Stimulated activated CD4-positive, alpha-beta T cell treated with anti-CD3 and anti-CD28 coated beads, Interleukin-2, amount 100 ng/mL, for 48 hours (primary cell): ENCODE results near the gene ESPN.
"Not testable (repeated sequence)": the region's sequence is repeated elsewhere in the genome, so short reads cannot be mapped to it uniquely, and the experiment has no call there.

Source experiments
- DNase-seq, 2 donors: peaks; one replicate each; pipeline ENCODE4 v3.0.0-alpha.2; 2020

Gene ESPN

DNA sequence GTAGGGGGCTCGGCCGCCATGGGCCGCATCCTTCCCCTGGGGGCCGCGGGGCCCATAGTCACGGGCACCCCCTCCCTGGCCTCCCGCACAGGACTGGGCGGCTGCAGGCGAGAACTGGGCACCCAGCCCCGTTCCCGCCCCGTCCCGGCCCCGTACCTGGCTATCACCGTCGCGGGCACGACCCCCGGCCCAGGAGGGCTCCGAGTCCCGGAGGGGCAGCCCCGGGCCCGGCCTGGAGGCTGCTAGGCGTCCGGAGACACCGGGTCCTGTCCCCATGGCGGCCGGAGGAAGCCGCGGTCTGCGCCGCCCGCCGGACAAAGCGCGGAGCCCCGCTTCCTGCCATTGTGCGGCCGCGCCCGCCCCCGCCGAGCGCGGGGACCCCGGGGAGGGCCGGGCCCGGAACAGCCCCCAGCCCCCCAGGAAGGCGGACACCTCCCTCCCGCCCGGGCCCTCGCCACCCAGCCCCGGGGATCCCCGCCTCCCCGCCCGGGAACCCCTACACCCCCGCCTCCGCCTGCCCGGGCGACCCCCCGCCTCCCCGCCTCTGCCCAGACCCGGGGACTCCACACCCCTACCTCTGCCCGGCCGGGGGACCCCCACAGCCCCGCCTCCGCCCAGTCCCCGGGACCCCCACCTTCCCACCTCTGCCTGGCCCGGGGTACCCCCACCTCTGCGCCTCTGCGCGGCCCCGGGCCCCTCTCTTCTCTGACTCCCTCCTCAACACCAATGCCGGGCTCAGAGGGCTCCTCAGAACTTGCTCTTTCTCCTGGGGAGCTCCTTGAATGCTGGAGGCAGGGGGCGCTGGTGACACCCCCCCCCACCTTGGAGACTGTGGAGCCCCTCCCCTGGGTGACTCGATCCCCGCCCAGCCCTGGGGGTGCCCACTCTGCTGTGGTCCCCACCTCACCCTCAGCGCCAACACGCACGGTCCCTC, 60.9 kb downstream of the ESPN start:
- no peak for DNase-seq

- peak; percentile 85 to 89 for DNase-seq
Observed at GRCh38 chr1:6486433-6487011, 61.9 kb downstream of the ESPN start.

DNA sequence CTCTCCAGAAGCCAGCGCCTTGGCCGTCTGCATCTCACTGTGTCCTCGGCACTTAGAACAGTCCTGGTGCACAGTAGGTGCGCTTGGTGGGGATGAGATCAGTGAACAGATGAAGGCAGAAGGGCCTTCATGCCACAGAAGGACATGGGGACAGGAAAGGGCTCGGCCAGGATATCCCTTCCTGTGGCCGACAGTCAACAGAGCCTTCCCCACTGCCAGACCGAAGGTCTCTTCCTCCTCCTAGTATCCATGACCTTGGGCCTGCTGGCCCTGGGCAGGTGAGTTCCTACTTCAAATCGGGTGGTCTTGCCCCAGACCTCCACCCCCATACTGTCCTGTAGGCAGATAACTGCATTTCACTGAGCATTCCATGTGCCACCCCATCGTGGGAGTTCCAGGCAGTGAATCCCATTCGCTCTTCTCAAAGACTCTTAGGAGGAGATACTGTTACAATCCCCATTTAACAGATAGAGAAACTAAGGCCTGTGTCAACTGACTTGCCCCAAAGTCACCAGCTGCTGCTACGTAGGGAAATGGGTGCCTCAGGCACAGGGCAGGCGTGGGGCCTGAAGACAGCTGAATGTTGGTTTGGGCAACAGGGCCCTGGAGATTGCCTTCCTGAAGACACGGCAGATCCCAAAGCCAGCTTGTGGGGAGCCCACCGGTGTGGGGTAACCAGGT, 63.4 kb downstream of the ESPN start:
- no peak for DNase-seq

GRCh38 chr1:6488602-6489382, 64.2 kb downstream of the ESPN start:
- DNase-seq = no peak

DNA sequence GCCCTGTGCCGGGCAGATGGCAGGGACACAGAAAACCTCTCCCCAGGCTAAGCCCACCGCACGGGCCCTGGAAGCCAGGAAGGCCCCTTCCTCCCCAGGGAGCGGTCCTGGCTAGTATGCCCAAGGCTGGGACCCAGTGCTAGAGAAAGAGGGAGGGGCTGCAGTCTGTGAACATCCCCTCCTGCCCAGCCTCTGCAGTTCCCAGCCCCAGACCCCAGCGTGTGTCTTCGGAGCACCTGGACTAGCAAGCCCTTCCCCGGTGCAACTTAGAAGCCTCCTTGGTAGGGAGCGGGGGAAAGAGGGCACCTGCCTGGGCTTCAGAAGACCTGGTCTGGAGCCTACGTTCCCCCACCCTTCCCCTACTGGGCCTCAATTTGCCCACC, 64.8 kb downstream of the ESPN start:
- DNase-seq = no peak

GRCh38 chr1:6489799-6490180, 65.2 kb downstream of the ESPN start:
- DNase-seq = peak; percentile 78 to 79

DNA sequence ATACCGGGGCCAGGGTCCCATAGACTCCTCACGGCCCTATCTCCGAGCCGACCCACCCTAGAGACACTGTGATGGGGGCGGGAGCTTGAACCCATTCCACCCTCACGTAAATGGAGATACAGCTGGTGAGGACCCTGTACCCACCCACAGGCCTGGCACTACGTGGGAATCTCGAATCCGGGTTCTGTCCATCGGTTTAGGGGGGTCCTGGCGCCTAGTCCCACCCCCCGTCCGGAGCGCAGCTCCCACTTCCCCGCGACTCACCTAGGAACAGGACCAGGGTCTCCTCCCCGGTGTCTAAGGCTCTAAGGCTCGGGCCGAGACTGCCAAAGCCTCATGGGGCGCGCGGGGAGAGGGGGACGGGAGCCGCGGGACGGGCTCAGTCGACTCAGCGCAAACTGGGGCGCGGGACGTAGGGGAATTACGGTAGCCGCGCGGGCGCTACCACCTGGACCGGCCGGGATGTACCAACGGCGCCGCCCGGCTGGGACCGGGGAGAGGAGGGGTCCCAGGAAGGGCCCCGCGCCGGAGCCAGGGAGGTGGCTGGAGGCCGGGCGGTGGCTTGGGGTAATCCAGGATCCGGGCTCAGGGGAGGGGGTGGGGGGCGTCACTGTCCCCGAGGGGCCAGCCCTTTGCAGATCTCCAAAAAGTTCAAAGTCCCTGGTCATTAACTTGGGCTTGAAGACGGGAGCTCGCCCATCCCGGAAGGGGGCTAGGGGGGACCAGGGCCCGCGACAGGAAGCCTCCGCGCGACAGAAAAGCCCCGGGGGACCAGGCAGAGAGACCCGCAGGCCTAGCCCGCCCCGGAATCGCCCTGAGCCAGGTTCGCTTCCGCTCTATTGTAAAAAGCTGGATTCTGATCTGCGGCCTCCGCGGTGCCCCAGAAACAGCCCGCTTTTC, 65.9 kb downstream of the ESPN start:
- DNase-seq = peak; percentile 61 to 63

DNA sequence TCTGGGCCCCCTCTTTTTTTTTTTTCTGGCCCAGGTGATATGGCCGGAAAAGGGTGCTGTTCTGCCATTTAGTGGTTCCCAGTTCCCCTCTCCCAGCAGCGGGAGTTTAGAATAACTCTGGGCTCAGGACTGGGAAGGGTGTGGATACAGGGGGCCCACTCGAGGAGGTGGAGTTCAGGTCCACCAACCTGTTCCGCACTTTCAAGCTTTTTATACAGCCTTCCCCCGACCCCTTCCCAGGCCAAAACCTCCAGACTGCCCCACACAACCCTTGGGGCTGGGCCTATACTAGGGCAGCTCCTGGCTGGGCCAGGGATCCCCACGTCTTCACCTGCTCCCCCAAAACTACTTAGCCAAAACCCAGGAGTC, 66.5 kb downstream of the ESPN start:
- DNase-seq = no peak

DNA sequence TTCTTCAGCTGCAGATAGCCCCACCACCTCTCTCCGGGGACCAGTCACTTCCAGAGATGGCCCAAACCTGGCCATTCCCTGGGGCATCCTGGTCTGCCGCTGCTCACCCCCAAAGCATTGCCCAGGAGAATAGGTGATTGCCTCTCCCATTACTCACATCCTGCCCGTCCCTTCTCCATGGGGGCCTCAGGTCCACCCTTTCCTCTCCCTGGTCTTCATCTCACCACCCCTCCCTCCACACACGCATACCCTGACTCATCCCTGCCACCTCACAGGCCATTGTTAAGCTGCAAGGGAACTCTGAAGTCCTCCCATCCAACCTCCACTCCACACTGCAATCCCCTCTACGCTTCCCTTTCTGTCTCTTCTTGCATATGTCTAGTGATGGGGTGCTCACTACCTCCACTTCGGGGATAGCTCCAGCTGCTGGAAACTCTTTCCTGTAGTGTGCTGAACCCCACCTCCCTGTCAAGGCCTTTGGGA, 66.9 kb downstream of the ESPN start, which contains the start of gene PLEKHG5:
PLEKHG5 (minus strand) TSS at position 188 of the 483 bp plus-strand sequence. CDS start 14,096 bp downstream, outside the sequence.
- DNase-seq = no peak

- DNase-seq = no peak
Observed at GRCh38 chr1:6491966-6492365, 67.4 kb downstream of the ESPN start.

GRCh38 chr1:6493834-6494223, 69.3 kb downstream of the ESPN start:
- DNase-seq = not testable (repeated sequence)

- DNase-seq = no peak
Observed at GRCh38 chr1:6494627-6495026, 70.1 kb downstream of the ESPN start.

DNA sequence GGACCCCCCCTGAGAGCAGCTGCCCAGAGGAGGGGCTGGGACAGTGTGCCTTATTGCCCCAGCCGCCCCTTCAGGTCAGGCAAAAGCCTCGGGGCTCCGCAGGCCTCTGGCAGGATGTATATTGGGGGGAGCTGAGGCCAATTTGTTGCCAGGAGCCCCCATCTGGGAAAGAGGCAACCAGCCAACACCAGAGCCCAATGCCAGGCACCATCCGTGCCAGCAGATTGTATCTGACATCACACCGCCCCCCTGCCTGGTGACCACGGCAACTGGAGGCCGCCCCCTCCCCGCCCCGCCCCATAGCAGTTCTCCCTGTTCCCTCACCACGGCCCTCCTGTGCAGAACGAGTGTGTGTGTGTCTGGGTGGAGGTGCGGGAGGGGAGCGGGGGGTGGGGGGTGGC, 70.5 kb downstream of the ESPN start:
- no peak for DNase-seq

DNA sequence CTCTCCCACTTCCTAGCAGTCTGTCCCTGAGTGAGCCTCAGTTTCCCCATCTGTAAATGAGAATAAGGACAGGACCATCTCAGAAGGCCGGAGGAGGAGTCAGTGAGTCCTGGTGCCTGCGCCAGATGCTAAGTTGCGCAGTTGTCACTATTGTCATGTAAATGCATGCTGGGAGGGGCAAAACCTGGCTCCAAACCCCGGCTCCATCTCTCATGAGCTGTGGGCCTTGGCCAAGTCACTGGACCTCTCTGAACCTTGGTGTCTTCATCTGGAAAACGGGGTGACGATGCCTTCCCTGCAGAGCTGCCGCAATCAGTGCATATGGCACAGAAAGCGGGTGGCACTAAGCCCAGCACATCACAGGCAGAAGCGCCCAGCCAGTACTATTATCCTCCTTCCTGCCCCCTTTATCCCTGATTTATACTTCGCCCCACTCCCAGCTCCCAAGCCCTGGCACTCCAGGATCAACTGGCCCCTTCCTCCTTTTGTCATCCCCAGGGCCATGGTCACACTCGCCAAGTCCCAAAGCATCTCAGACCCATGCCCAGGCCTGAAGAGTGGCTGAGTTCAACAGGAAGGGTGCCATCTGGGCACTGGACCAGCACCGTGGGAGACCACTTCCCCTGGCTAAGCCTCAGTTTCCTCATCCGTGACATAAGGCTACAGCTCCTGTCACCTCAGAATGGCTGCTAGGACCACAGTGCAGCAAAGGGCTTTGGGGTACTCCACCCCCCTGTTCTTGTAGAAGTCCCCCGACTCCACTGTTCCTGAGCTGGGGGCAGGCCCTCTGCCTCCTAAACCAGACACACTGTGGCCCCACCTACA, 71.2 kb downstream of the ESPN start:
- DNase-seq = no peak

GRCh38 chr1:6496365-6496721, 71.8 kb downstream of the ESPN start:
- no peak for DNase-seq

GRCh38 chr1:6496890-6497214, 72.3 kb downstream of the ESPN start:
- DNase-seq = no peak

GRCh38 chr1:6497215-6497866, 72.8 kb downstream of the ESPN start:
- peak; percentile 31 to 32 for DNase-seq

DNA sequence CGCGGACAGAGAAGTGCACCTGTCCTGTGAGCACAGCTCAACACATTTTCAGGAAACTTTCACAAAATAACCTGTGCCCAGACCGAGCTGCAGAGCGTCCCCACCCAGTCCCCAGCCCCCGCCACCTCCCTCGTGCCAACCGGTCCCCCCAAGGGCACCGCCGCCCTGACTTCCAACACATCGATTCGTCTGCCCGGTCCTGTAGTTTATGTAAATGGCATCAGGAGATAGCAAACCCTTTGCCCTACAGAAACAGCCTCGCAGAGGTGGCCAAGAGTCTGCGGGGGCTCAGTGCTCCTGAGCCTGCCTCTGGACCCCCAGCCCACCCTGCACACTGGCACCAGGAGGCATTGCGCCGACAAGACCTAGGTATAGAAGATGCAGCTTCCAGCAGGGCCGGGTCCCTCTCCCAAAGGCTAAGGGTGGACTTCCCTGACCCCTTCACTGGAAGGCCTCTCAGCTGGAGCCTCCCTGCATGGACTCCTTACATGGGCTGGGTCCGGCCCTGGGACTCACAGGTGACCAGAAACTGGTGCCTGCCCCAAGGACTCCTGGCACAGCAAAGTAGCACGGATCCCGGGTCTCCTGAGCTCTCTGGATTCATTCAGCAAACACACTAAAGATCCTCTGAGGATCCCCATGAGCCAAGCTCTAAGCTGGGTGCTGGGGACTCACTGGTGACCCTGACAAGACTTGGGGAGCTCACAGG, 73.4 kb downstream of the ESPN start:
- no peak for DNase-seq

DNA sequence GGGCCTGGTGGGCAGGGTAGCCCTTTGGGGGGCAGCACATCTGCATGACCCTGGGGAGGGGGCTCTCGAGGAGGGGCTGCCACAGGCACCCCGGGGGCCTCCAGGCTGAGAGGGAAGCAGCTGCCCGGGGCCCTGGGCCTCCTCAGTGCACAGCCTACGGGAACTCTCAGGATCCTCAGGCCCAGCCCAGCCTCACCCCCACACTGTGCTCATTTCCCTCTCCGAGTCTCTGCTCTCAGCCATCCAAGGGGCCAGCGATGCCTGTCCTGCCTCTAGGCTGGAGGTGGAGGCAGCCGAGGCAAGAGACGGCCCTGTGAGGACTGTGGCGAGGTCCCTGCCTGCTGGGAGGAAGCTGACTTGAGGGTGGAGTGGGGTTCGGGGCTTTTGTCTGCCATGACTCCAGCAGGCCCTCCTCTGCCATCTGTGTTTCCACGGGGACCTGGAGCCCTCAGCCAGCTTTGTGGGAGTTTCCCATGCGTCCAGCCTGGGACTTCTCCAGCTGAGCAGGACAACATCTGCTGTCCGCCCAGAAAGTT, 74.1 kb downstream of the ESPN start:
- DNase-seq = no peak

GRCh38 chr1:6499296-6499695, 74.7 kb downstream of the ESPN start:
- DNase-seq = no peak
